GM12878 (cell line): ENCODE data around the gene PLVAP. TPM values are rescaled to one million over a fixed set of nuclear protein-coding genes. Genes with fewer than 3 reads are reported as not detected.

Experiments used
- ATAC-seq: fragments of 200-7000 bp; cut with Tn5 transposase; 3 replicates; pipeline ENCODE4 v1.9.1; 2020; ENCODE audit warnings: mild to moderate bottlenecking, moderate library complexity
- BruUV-seq: library from RNA; stranded (reverse); fragments of 400-500 nt; replicated peaks from 2 replicates; lab custom pipeline; 2021; lab: Mats Ljungman, UMichigan
- CTCF ChIA-PET: fragments of 300-600 bp; sonication (Branson Sonifier 250); formaldehyde crosslinking; extraction: SDS; loops from one replicate; lab custom pipeline; 2021; ENCODE audit warnings: inconsistent platforms; lab: Yijun Ruan, JAX
- POLR2A ChIA-PET: fragments of 350-600 bp; formaldehyde crosslinking; extraction: SDS; loops from one replicate; lab custom pipeline; 2021; ENCODE audit warnings: inconsistent platforms; lab: Charles Lee
- RAD21 ChIA-PET: fragments of 300-600 bp; sonication (Branson Sonifier 250); formaldehyde crosslinking; loops from one replicate; lab custom pipeline; 2023; ENCODE audit warnings: antibody characterized with exemption; ENCODE audit not compliant: unreplicated experiment; lab: Charles Lee
- SMC1A ChIA-PET: fragments of 300-600 bp; sonication (Branson Sonifier 250); formaldehyde crosslinking; loops from one replicate; lab custom pipeline; 2023; ENCODE audit not compliant: unreplicated experiment, uncharacterized antibody; lab: Charles Lee
- DNase-seq: peaks from one replicate; pipeline ENCODE4 v3.0.0-alpha.2; 2011; ENCODE audit warnings: low read depth, low spot score
- FAIRE-seq: peaks from 3 replicates; lab custom pipeline; 2011; peaks lifted over from hg19 to GRCh38; lab: Jason Lieb, UNC
- H2AFZ ChIP-seq: 2 replicates; pipeline ENCODE4 v1.6.0; 2011; ENCODE audit warnings: low read depth, low read length, control low read depth; ENCODE audit not compliant: control insufficient read depth
- H3K27ac ChIP-seq: 2 replicates; pipeline ENCODE4 v1.5.1; 2011; ENCODE audit warnings: control low read depth; ENCODE audit not compliant: control insufficient read depth, insufficient read depth
- H3K27me3 ChIP-seq, 2 experiments: replicated peaks in 1 of 2; 2 replicates each; pipeline versions ENCODE4 v1.6.0 to v1.6.1; 2011; ENCODE audit warnings: low read length in 1 of 2; ENCODE audit not compliant: control insufficient read depth in 2 of 2, insufficient read depth in 2 of 2
- H3K36me3 ChIP-seq, 2 experiments: 2 replicates each; pipeline ENCODE4 v1.5.1; 2011; ENCODE audit warnings: low read length in 1 of 2; ENCODE audit not compliant: control insufficient read depth in 2 of 2, insufficient read depth in 2 of 2
- H3K4me1 ChIP-seq: 2 replicates; pipeline ENCODE4 v1.6.1; 2011; ENCODE audit warnings: mild to moderate bottlenecking, low read length, moderate library complexity, mixed read lengths; ENCODE audit not compliant: control insufficient read depth, insufficient read depth
- H3K4me2 ChIP-seq: 2 replicates; pipeline ENCODE4 v1.6.0; 2011; ENCODE audit warnings: control low read depth; ENCODE audit not compliant: control insufficient read depth, insufficient read depth
- H3K4me3 ChIP-seq: fragments of 200-600 bp; sonication (generic); 2 replicates; pipeline ENCODE4 v1.5.1; 2016
- H3K79me2 ChIP-seq: 2 replicates; pipeline ENCODE4 v1.6.0; 2011; ENCODE audit warnings: low read length; ENCODE audit not compliant: control insufficient read depth, insufficient read depth
- H3K9ac ChIP-seq: 2 replicates; pipeline ENCODE4 v1.8.0; 2011; ENCODE audit warnings: low read length, control low read depth, mixed read lengths; ENCODE audit not compliant: control insufficient read depth, insufficient read depth
- H3K9me3 ChIP-seq: replicated peaks from 3 replicates; pipeline ENCODE4 v1.5.1; 2011; ENCODE audit warnings: mild to moderate bottlenecking, low read length; ENCODE audit not compliant: control insufficient read depth, insufficient read depth
- H4K20me1 ChIP-seq: 2 replicates; pipeline ENCODE4 v1.6.0; 2011; ENCODE audit not compliant: control insufficient read depth, insufficient read depth
- BMI1 ChIP-seq: fragments of 450-650 bp; IDR thresholded peaks from 2 replicates; pipeline ENCODE4 v1.6.1; 2016; ENCODE audit warnings: mild to moderate bottlenecking, moderate library complexity, borderline replicate concordance
- EGR1 ChIP-seq, 2 experiments: IDR thresholded peaks; 1 replicate in 1 of 2; 2 replicates in 1 of 2; pipeline ENCODE4 v1.6.1; 2011 to 2012; ENCODE audit warnings: low read depth in 2 of 2, low read length in 2 of 2, borderline replicate concordance in 1 of 2, mild to moderate bottlenecking in 1 of 2, moderate library complexity in 1 of 2
- WGBS: methylation state at CpG from one replicate; pipeline ENCODE4 v1.1.6; 2016; ENCODE audit warnings: low lambda C conversion rate; ENCODE audit not compliant: insufficient replicate concordance, insufficient coverage; ENCODE audit errors: missing lambda C conversion rate; 5-methylcytosine and 5-hydroxymethylcytosine counted together
- in situ Hi-C: fragments of 300-500 bp; cut with MboI; formaldehyde crosslinking; loops from 9 replicates; pipeline ENCODE4 v1.14.3; 2018; ENCODE audit warnings: mixed read lengths
- intact Hi-C: fragments of 100-400 bp; cut with micrococcal nuclease; formaldehyde crosslinking; loops from one replicate; pipeline ENCODE4 v1.14.2; 2022; ENCODE audit not compliant: unreplicated experiment
- polyA plus RNA-seq, 11 experiments: library from polyadenylated mRNA; depleted of rRNA in 4 of 11; unstranded in 6 of 11; stranded (reverse) in 5 of 11; fragments of >200 nt; fragmentation: Nextera tagmentation in 4 of 11; fragmentation: Illumina TruSeq in 1 of 11; extraction: Ambion mirVana in 4 of 11; extraction: Trizol in 1 of 11; gene quantifications; 1 replicate in 1 of 11; 2 replicates in 10 of 11; pipeline versions ENCODE4 v1.2.1 to v1.2.3, GENCODE V29; 2011 to 2016; ENCODE audit warnings: inconsistent platforms in 2 of 11, missing spikeins in 2 of 11, low read depth in 1 of 11
- total RNA-seq, 4 experiments: library from RNA; depleted of rRNA in 3 of 4; stranded (reverse); fragments of >200 nt in 3 of 4; fragmentation: Illumina TruSeq in 1 of 4; extraction: Trizol in 1 of 4; gene quantifications; 2 replicates each; pipeline versions ENCODE4 v1.2.1 to v1.2.3, GENCODE V29; 2013 to 2021
- TF ChIP-seq, protein P1 (sequence below): fragments of 450-650 bp; IDR thresholded peaks from 2 replicates; pipeline ENCODE4 v1.6.1; 2018; ENCODE audit warnings: mild to moderate bottlenecking, low read depth, moderate library complexity; ENCODE audit not compliant: partially characterized antibody

Gene PLVAP
- total and polyA plus RNA-seq, 10 of the 15 experiments (the other 5 are each of a cell fraction or from before 2014, with no cell fraction given): 0.03 to 0.54 (median 0.06) TPM; not detected in 4

DNA sequence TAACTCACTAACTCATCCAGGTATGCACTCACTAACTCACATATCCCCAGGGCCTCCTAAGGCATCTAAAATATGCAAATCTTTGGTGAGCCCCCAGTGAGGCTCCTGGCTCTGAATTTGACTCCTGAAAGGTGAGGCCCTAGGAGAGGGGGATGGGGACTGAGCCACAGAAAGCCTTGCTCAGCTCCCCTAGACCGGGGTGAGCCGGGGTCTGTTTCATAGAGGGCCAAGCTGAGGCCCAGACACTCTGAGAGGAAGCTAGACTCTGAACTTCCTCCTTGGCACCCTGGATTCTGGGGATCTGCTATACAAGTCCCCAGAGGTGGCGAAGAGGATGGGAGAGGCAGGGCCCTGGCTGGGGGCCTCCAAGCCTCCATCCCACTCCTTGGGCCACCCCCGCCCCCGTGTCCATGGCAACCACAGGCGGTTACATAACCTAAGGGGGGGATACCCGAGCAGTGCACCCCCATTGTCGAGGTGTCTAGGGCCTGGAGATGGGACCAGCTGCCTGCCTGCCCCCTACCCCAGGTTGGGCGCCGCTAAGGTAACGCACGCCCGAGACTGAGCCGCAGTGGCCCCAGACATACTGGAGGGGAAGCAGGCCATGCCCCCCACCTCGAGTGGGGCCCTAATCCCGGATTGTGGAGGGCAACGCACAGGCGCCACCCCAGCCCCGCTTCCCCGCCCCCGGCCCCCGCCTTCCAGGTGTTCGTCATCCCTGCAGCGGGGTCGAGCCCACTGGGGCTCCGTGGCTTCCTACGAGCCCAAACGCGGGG lies 74.6 kb downstream of the PLVAP start:
- in situ Hi-C loops: no loop called here
- BruUV-seq: no TSS peak

More for the DNA sequence above, 74.6 kb downstream of the PLVAP start:
- RAD21 ChIA-PET: interaction anchor here (0.7 to 1.1 kb wide), 5 partner anchors 8 to 86 kb away, joined by 3 to 7 read pairs (median 3); partner anchors contain the start of gene BABAM1
- no peaks in the 10 kb centered on the region; the same call in 2 of the 3 replicates for H3K9me3 ChIP-seq
- H2AFZ ChIP-seq: peak overlapping the region; percentile 70
- SMC1A ChIA-PET: interaction anchor here (1.0 to 1.7 kb wide), 4 partner anchors 9 to 228 kb away, joined by 3 to 4 read pairs (median 3); partner anchors contain the start of gene BABAM1
- POLR2A ChIA-PET: interaction anchor here (1.3 to 2.9 kb wide), 2 partner anchors 33 to 103 kb away, joined by 5 to 12 read pairs; partner anchors contain the start of genes ANO8 and BST2
- intact Hi-C loops: loop anchor here (10.0 kb wide), 1 partner anchor 408 kb away; no protein-coding TSS in a partner anchor
- CTCF ChIA-PET: interaction anchor here (0.6 to 5.0 kb wide), 2 partner anchors 9 to 86 kb away, joined by 3 to 43 read pairs; no protein-coding TSS in a partner anchor
- WGBS: 18% methylated on average over 23 of the region's 29 CpGs
- peak overlapping the region; percentile 73 for H3K9ac ChIP-seq
- no peak; the same call in 2 of the 3 replicates for ATAC-seq
- TF ChIP-seq EGR1 (IDR thresholded peaks at IDR 0.05; ENCODE audit: borderline replicate concordance in 1 of 2, low read depth in 2 of 2, low read length in 2 of 2) (peak in 1 of 2 experiments; percentile 27; a peak in 1 of 3 replicates), BMI1 (peak; percentile 33; the same call in 1 of the 2 replicates)
- TF ChIP-seq, protein P1, sequence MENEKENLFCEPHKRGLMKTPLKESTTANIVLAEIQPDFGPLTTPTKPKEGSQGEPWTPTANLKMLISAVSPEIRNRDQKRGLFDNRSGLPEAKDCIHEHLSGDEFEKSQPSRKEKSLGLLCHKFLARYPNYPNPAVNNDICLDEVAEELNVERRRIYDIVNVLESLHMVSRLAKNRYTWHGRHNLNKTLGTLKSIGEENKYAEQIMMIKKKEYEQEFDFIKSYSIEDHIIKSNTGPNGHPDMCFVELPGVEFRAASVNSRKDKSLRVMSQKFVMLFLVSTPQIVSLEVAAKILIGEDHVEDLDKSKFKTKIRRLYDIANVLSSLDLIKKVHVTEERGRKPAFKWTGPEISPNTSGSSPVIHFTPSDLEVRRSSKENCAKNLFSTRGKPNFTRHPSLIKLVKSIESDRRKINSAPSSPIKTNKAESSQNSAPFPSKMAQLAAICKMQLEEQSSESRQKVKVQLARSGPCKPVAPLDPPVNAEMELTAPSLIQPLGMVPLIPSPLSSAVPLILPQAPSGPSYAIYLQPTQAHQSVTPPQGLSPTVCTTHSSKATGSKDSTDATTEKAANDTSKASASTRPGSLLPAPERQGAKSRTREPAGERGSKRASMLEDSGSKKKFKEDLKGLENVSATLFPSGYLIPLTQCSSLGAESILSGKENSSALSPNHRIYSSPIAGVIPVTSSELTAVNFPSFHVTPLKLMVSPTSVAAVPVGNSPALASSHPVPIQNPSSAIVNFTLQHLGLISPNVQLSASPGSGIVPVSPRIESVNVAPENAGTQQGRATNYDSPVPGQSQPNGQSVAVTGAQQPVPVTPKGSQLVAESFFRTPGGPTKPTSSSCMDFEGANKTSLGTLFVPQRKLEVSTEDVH: no peak
- H3K27me3 ChIP-seq: no peaks in the 10 kb centered on the region
- H3K27ac ChIP-seq: peak overlapping the region; percentile 69
- no peaks in the 10 kb centered on the region for H4K20me1 ChIP-seq
- H3K4me2 ChIP-seq: peak overlapping the region; percentile 97
- FAIRE-seq: no peak
- peaks cover 16% of the 10 kb centered on the region for H3K4me1 ChIP-seq
- peaks cover 11% of the 10 kb centered on the region for H3K79me2 ChIP-seq
- H3K4me3 ChIP-seq: peak overlapping the region; percentile 96
- no peaks in the 10 kb centered on the region for H3K36me3 ChIP-seq
- no peak for DNase-seq

Other genes with a start within 250 kb of the PLVAP start
Only the 7 nearest of the 19 such genes appear.
- 33.3 and 36.0 TPM in 2 replicates for gene DDA1, start 67.8 kb downstream of the PLVAP start, total RNA-seq (2014; rRNA removed)
- gene DDA1, start 67.8 kb downstream of the PLVAP start, total RNA-seq (2014; rRNA removed; fragmentation: Illumina TruSeq; extraction: Trizol): 26.1 and 31.1 TPM in 2 replicates
- 42.8 and 53.5 TPM in 2 replicates for gene DDA1, start 67.8 kb downstream of the PLVAP start, total RNA-seq (2021)
- 23.6 and 33.4 TPM in 2 replicates for gene DDA1, start 67.8 kb downstream of the PLVAP start, polyA plus RNA-seq (2011; rRNA removed)
- 31.7 and 62.8 TPM in 2 replicates for gene DDA1, start 67.8 kb downstream of the PLVAP start, polyA plus RNA-seq (2014; fragmentation: Illumina TruSeq; extraction: Trizol)
- 1 to 10 TPM in 1 of 2 experiments, under 1 TPM in 1; 0.76 to 2.8 TPM for gene DDA1, start 67.8 kb downstream of the PLVAP start, polyA plus RNA-seq (2014; fragmentation: Nextera tagmentation; extraction: Ambion mirVana)
- 71.0 and 77.5 TPM in 2 replicates for gene DDA1, start 67.8 kb downstream of the PLVAP start, polyA plus RNA-seq (2014; rRNA removed)
- 10 to 100 TPM; 61.5 to 63.8 TPM for gene DDA1, start 67.8 kb downstream of the PLVAP start, polyA plus RNA-seq (2016; fragmentation: Nextera tagmentation; extraction: Ambion mirVana)
- 1.3 and 1.5 TPM in 2 replicates for gene ANO8, start 42.5 kb downstream of the PLVAP start, total RNA-seq (2014; rRNA removed)
- 0.58 and 0.60 TPM in 2 replicates for gene ANO8, start 42.5 kb downstream of the PLVAP start, total RNA-seq (2014; rRNA removed; fragmentation: Illumina TruSeq; extraction: Trizol)
- 5.1 and 6.7 TPM in 2 replicates for gene ANO8, start 42.5 kb downstream of the PLVAP start, total RNA-seq (2021)
- gene ANO8, start 42.5 kb downstream of the PLVAP start, polyA plus RNA-seq (2011; rRNA removed): 0.45 and 0.81 TPM in 2 replicates
- gene ANO8, start 42.5 kb downstream of the PLVAP start, polyA plus RNA-seq (2014; fragmentation: Illumina TruSeq; extraction: Trizol): 0.38 and 1.1 TPM in 2 replicates
- gene ANO8, start 42.5 kb downstream of the PLVAP start, polyA plus RNA-seq (2014; fragmentation: Nextera tagmentation; extraction: Ambion mirVana): under 1 TPM; 0.04 to 0.05 TPM
- gene ANO8, start 42.5 kb downstream of the PLVAP start, polyA plus RNA-seq (2014; rRNA removed): 4.3 and 5.1 TPM in 2 replicates
- 1 to 10 TPM; 1.0 to 1.1 TPM for gene ANO8, start 42.5 kb downstream of the PLVAP start, polyA plus RNA-seq (2016; fragmentation: Nextera tagmentation; extraction: Ambion mirVana)
- 22.6 and 22.8 TPM in 2 replicates for gene GTPBP3, start 39.8 kb downstream of the PLVAP start, total RNA-seq (2014; rRNA removed)
- gene GTPBP3, start 39.8 kb downstream of the PLVAP start, total RNA-seq (2014; rRNA removed; fragmentation: Illumina TruSeq; extraction: Trizol): 6.4 and 7.1 TPM in 2 replicates
- 38.5 and 46.8 TPM in 2 replicates for gene GTPBP3, start 39.8 kb downstream of the PLVAP start, total RNA-seq (2021)
- 6.6 and 8.2 TPM in 2 replicates for gene GTPBP3, start 39.8 kb downstream of the PLVAP start, polyA plus RNA-seq (2011; rRNA removed)
- 6.1 and 8.1 TPM in 2 replicates for gene GTPBP3, start 39.8 kb downstream of the PLVAP start, polyA plus RNA-seq (2014; fragmentation: Illumina TruSeq; extraction: Trizol)
- 1 to 10 TPM; 2.9 to 4.1 TPM for gene GTPBP3, start 39.8 kb downstream of the PLVAP start, polyA plus RNA-seq (2014; fragmentation: Nextera tagmentation; extraction: Ambion mirVana)
- gene GTPBP3, start 39.8 kb downstream of the PLVAP start, polyA plus RNA-seq (2014; rRNA removed): 42.7 and 57.2 TPM in 2 replicates
- gene GTPBP3, start 39.8 kb downstream of the PLVAP start, polyA plus RNA-seq (2016; fragmentation: Nextera tagmentation; extraction: Ambion mirVana): 10 to 100 TPM; 26.3 to 28.8 TPM
- gene CCDC194, start 16.9 kb upstream of the PLVAP start, total RNA-seq (2014; rRNA removed): 1.1 and 1.3 TPM in 2 replicates
- 1.3 and 1.7 TPM in 2 replicates for gene CCDC194, start 16.9 kb upstream of the PLVAP start, total RNA-seq (2014; rRNA removed; fragmentation: Illumina TruSeq; extraction: Trizol)
- gene CCDC194, start 16.9 kb upstream of the PLVAP start, total RNA-seq (2021): 1.7 and 3.0 TPM in 2 replicates
- gene CCDC194, start 16.9 kb upstream of the PLVAP start, polyA plus RNA-seq (2011; rRNA removed): 0.24 and 0.87 TPM in 2 replicates
- 0.72 and 0.86 TPM in 2 replicates for gene CCDC194, start 16.9 kb upstream of the PLVAP start, polyA plus RNA-seq (2014; fragmentation: Illumina TruSeq; extraction: Trizol)
- gene CCDC194, start 16.9 kb upstream of the PLVAP start, polyA plus RNA-seq (2014; fragmentation: Nextera tagmentation; extraction: Ambion mirVana): under 1 TPM; 0.07 to 0.21 TPM
- 2.9 and 3.4 TPM in 2 replicates for gene CCDC194, start 16.9 kb upstream of the PLVAP start, polyA plus RNA-seq (2014; rRNA removed)
- gene CCDC194, start 16.9 kb upstream of the PLVAP start, polyA plus RNA-seq (2016; fragmentation: Nextera tagmentation; extraction: Ambion mirVana): 1 to 10 TPM in 1 of 2 experiments, under 1 TPM in 1; 0.78 to 1.1 TPM
- 248 and 257 TPM in 2 replicates for gene BST2, start 28.3 kb upstream of the PLVAP start, total RNA-seq (2014; rRNA removed)
- gene BST2, start 28.3 kb upstream of the PLVAP start, total RNA-seq (2014; rRNA removed; fragmentation: Illumina TruSeq; extraction: Trizol): 161 and 175 TPM in 2 replicates
- gene BST2, start 28.3 kb upstream of the PLVAP start, total RNA-seq (2021): 271 and 278 TPM in 2 replicates
- gene BST2, start 28.3 kb upstream of the PLVAP start, polyA plus RNA-seq (2011; rRNA removed): 210 and 301 TPM in 2 replicates
- gene BST2, start 28.3 kb upstream of the PLVAP start, polyA plus RNA-seq (2014; fragmentation: Illumina TruSeq; extraction: Trizol): 62.4 and 198 TPM in 2 replicates
- gene BST2, start 28.3 kb upstream of the PLVAP start, polyA plus RNA-seq (2014; fragmentation: Nextera tagmentation; extraction: Ambion mirVana): 100 to 1,000 TPM in 1 of 2 experiments, 10 to 100 TPM in 1; 16.6 to 111 TPM
- gene BST2, start 28.3 kb upstream of the PLVAP start, polyA plus RNA-seq (2014; rRNA removed): 329 and 331 TPM in 2 replicates
- gene BST2, start 28.3 kb upstream of the PLVAP start, polyA plus RNA-seq (2016; fragmentation: Nextera tagmentation; extraction: Ambion mirVana): 100 to 1,000 TPM; 335 to 372 TPM
- 37.7 and 47.6 TPM in 2 replicates for gene MVB12A, start 42.7 kb upstream of the PLVAP start, total RNA-seq (2014; rRNA removed)
- 15.3 and 18.0 TPM in 2 replicates for gene MVB12A, start 42.7 kb upstream of the PLVAP start, total RNA-seq (2014; rRNA removed; fragmentation: Illumina TruSeq; extraction: Trizol)
- 41.2 and 46.3 TPM in 2 replicates for gene MVB12A, start 42.7 kb upstream of the PLVAP start, total RNA-seq (2021)
- gene MVB12A, start 42.7 kb upstream of the PLVAP start, polyA plus RNA-seq (2011; rRNA removed): 7.9 and 16.8 TPM in 2 replicates
- gene MVB12A, start 42.7 kb upstream of the PLVAP start, polyA plus RNA-seq (2014; fragmentation: Illumina TruSeq; extraction: Trizol): 7.6 and 16.9 TPM in 2 replicates
- 1 to 10 TPM; 1.2 to 2.6 TPM for gene MVB12A, start 42.7 kb upstream of the PLVAP start, polyA plus RNA-seq (2014; fragmentation: Nextera tagmentation; extraction: Ambion mirVana)
- gene MVB12A, start 42.7 kb upstream of the PLVAP start, polyA plus RNA-seq (2014; rRNA removed): 46.7 and 47.5 TPM in 2 replicates
- 10 to 100 TPM; 34.7 to 40.9 TPM for gene MVB12A, start 42.7 kb upstream of the PLVAP start, polyA plus RNA-seq (2016; fragmentation: Nextera tagmentation; extraction: Ambion mirVana)
- not detected in 2 replicates for gene TMEM221, start 71.3 kb upstream of the PLVAP start, total RNA-seq (2014; rRNA removed)
- gene TMEM221, start 71.3 kb upstream of the PLVAP start, total RNA-seq (2014; rRNA removed; fragmentation: Illumina TruSeq; extraction: Trizol): not detected in 2 replicates
- gene TMEM221, start 71.3 kb upstream of the PLVAP start, total RNA-seq (2021): not detected in 2 replicates
- gene TMEM221, start 71.3 kb upstream of the PLVAP start, polyA plus RNA-seq (2011; rRNA removed): not detected in 2 replicates
- gene TMEM221, start 71.3 kb upstream of the PLVAP start, polyA plus RNA-seq (2014; fragmentation: Illumina TruSeq; extraction: Trizol): not detected in 2 replicates
- under 1 TPM in 1 of 2 experiments, not detected in 1; 0.04 TPM for gene TMEM221, start 71.3 kb upstream of the PLVAP start, polyA plus RNA-seq (2014; fragmentation: Nextera tagmentation; extraction: Ambion mirVana)
- not detected in 2 replicates for gene TMEM221, start 71.3 kb upstream of the PLVAP start, polyA plus RNA-seq (2014; rRNA removed)
- gene TMEM221, start 71.3 kb upstream of the PLVAP start, polyA plus RNA-seq (2016; fragmentation: Nextera tagmentation; extraction: Ambion mirVana): under 1 TPM in 1 of 2 experiments, not detected in 1; 0.24 TPM